ENCODE results near the gene GAL3ST3.
"Not testable (repeated sequence)": the region's sequence is repeated elsewhere in the genome, so short reads cannot be mapped to it uniquely, and the experiment has no call there.

Gene GAL3ST3, protein sequence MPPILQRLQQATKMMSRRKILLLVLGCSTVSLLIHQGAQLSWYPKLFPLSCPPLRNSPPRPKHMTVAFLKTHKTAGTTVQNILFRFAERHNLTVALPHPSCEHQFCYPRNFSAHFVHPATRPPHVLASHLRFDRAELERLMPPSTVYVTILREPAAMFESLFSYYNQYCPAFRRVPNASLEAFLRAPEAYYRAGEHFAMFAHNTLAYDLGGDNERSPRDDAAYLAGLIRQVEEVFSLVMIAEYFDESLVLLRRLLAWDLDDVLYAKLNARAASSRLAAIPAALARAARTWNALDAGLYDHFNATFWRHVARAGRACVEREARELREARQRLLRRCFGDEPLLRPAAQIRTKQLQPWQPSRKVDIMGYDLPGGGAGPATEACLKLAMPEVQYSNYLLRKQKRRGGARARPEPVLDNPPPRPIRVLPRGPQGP

DNA sequence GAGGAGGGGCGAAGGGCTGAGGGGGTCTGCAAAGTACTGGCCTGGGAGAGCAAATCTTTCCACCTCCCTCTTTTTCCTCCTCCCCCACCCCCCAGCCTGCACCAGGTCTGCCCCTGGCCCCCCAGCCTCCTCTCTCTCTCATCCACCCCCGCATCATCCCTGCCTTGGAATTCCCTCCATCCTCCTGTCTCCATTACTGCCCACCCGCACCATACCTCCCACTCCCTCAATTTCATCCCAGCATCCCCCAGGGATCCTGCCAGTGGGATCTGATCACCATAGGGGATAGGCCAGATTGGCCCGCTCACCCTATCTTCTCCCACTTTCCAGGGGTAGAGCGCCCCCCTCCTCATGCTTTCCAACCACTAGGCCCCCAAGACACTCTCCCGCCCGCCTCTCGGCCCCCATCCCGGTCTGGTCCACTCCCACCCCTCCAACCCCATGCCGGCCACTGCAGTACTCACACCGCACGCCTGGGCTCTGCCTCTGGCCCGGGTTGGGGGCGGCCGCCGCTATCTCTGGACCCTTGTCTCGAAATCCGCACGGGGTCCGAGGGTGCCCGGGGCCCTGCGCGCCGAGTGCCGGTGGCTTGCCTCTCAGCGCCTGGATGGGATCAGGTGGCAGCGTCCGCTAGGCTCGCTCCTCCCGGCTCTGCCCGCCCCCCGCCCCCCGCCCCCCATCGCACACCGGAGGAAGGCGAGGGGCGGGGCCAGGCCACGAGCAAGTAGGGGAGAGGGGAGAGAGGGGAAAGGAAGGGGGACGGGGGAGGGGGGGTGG is at the start of gene GAL3ST3:
Gene GAL3ST3 (minus strand): TSS at position 615 of the 777 bp plus-strand sequence. CDS start 3,746 bp downstream, outside the sequence.
- no peak for DNase-seq

DNA sequence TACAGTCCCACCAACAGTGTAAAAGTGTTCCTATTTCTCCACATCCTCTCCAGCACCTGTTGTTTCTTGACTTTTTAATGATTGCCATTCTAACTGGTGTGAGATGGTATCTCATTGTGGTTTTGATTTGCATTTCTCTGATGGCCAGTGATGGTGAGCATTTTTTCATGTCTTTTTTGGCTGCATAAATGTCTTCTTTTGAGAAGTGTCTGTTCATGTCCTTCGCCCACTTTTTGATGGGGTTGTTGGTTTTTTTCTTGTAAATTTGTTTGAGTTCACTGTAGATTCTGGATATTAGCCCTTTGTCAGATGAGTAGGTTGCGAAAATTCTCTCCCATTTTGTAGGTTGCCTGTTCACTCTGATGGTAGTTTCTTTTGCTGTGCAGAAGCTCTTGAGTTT is 43.2 kb upstream of the GAL3ST3 start:
- not testable (repeated sequence) for DNase-seq

DNA sequence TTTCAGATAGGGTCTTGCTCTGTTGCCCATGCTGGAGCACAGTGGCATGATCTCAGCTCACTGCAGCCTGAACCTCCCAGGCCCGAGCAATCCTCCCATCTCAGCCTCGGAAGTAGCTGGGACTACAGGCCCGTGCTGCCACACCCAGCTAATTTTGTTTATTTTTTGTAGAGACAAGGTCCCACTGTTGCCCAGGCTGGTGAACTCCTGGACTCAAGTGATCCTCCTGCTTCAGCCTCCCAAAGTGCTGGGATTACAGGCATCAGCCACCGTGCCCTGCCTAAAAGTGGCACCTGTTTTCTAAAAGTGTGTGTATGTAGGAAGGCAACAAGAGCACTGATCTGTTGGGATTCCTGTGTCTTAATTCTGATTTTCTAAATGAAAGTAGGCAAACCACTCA is 41.3 kb upstream of the GAL3ST3 start:
- DNase-seq, result no peak

DNA sequence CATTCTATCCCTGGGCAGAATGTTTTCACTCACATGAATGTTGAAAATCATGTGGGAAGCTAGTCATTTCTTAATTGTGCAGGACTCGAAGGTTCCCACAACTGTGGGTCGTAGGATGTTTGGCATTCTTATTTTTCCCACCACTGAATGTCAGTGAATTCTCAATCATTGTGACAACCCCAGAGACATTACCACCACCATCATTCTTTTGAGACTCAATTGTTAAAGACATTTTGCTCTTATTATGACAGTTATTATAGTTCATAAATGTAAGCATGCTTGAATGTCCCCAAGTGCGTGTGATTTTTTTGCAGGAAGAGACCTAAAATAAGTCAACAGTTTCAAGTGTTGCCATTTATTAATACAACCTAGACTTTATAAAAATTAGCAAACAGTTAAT is 40.1 kb upstream of the GAL3ST3 start:
- no peak for DNase-seq

DNA sequence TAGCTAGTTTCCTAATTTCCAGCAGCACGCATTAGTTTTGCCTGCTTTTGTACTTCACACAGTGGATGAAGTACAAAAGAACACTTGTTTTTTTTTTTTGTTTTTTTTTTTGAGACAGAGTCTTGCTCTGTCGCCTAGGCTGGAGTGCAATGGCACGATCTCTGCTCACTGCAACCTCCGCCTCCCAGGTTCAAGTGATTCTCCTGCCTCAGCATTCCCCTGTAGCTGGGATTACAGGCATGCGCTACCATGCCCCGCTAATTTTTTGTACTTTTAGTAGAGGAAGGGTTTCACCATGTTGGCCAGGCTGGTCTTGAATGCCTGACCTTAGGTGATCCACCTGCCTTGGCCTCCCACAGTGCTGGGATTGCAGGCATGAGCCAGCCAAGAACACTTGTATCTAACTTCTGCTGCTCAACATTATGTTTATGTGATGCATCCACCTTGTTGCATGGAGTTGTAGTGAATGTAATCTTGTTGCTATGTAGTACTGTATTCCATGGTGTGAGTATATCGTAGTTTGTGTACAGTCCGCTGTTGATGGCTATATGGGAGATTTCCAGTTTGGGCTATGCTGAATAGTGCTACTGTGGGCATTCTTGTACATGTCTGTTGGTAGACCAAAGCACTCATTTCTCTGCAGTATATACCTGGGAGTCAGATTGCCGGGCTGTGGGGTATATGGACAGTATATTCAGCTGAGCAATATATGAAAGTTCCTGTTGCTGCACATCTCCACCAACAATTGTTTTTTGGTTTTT is 38.4 kb upstream of the GAL3ST3 start:
- DNase-seq, result no peak

DNA sequence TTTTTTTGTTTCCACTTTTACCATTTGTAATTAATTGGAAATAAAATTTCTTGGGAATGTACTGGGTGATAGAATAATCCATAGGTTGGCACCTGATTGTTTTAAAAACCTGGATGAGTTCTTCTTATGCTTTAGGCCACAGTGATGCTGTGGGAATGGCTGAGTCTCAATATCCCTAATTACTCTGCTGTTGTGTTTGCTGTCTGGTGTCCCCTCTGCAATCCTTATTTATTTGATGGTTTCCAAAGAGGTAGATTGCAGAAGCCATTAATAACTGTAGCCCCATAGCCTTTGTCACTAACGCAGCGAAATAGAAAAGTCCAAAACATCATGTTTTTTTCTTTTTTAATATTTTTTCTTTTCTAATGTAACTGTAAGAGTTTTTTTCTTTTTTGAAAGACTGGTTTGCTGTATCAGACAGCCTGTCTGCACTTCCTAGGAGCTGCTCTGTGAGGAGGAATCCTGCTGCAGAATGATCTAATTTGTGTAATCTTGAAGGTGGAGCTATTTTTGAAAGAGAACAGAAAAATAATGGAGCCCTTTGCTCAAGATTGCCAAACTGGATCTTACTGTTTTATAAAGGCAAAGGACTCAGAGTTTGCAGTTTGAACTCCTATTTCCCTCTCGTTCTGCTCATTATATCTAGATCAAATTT is 36.0 kb upstream of the GAL3ST3 start:
- no peak for DNase-seq

DNA sequence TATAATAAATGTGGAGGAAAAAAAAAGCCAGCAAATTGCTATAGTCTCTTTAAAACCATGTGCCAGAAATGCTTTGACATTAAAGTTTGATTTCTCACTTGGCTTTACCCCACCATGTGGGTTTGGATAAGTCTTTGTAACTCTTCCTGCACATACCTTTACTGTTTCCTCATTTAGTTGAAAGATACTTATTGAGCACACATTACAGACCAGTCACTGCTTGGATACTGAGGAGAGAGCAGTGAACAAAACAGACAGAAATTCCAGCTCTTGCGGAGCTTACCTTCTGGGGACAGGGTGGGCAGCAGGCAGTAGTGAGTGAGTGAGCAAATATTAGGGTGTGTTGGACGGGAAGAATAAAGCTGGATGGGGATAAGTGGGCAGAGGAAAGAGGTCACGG is 34.8 kb upstream of the GAL3ST3 start:
- DNase-seq, result no peak

DNA sequence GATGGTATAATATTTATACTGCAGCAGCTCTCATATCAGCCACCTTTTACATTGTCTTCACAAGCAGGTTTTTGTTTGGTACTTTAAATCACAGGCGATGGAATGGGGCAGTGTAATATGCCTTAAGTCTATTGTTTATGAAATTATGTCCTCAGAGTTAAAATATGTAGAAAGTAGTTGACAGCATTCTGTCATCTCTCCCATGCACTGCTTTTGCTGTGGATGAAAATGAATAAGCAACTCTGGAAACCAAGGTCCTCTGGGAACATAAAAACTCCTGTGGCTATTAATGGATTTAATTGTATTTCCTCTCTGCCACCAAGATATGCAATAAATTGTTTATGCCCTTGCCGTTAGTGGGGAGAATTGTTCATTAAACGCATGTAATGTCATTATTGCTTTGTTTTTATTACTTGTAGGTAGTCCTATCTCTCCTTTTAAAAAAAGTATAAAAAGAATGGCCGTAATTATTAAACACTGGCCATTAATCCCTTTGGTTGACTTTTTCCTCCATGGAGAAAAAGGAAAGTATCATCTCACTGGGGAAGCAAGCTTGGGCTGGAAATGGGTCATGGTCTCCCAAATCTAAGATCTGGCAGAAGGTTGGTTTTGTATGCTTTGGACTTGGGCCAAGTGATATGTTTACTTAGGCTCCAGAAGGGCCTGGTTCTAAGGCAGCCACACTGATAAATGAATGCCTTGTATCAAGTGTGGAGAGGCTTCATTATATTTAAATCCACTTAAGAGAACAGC is 34.2 kb upstream of the GAL3ST3 start:
- peak; percentile 74 for DNase-seq

DNA sequence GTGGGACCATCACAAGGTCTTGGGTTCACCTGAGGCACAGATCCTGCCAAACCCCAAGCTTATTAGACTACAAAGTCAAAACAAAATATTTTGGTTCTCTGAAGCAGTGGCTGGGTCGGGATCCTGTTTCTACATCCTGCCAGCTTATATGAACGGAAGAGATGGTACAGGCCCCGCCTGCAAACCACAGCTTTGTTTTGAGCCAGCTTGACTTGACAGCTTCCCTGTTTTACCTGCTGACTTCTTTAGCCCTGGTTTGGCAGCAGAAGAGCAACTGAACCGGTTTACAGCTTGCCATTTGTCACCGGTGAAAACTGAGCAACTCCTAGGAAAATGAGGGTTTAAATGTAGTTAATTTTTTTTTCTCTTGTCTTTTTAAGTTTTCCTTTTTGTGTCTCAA is 32.5 kb upstream of the GAL3ST3 start:
- no peak for DNase-seq

DNA sequence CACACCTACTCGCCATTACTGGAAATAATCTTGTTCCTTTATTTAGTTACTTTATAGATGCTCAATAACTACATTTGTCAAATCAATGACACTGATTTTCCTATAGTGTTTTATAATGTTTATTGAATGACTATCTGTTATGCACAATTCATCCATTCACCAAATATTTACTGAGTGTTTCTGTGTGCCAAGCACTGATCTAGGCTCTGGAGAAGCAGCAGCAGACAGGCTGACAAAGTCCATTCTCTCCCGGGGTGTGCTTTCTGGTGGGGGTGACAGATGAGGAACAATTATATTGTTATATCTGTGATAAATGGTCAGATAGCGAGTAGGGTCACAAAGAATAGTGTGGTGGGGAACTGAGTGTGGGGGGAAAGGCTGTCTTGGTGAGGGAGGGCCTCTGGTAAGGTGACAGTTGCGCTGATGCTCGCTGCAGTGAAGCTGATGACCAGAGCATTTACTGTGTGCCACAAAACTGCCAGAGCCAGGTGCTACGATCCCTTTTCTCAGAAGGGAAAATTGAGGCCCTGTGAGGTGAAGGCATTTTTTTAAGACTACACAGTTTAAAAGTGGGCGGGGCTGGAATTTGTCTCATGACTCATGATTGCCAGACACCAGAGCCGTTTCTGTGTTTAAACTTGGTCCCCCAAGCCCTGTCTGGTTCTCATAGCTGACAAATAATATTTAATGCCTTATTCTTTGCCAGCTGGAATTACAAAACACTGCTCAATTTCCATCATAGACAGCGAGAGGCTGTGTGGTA is 31.3 kb upstream of the GAL3ST3 start:
- no peak for DNase-seq

DNA sequence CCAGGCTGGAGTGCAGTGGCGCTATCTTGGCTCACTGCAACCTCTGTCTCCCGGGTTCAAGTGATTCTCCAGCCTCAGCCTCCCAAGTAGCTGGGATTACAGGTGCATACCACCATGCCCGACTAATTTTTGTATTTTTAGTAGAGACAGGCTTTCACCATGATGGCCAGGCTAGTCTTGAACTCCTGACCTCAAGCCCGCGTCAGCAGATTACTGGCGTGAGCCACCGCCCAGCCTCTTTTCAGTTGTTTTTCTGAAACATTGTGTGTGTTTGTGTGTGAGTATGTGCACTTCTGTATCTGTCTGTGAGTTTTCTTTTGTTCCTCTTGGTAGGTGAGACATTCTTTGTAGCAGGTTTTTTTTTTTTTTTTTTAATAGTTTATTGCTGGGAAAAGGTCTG is 30.0 kb upstream of the GAL3ST3 start:
- DNase-seq, result not testable (repeated sequence)

DNA sequence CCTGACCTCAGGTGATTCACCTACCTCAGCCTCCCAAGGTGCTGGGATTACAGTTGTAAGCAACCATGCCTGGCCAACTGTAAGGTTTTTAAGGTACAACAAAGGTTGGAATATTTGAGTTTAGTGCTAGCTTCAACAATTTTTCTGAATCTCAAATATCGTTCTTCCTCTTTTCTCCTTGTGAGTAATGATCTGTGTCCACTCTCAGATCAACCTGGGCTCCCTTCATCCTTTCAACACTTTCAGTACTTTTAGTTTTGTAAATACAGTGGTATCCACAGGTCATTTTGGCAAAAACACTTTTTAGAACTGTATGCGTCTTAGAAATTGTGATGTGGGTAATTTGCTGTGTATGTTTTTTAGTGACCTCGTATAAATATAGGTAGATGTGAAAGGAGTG is 29.0 kb upstream of the GAL3ST3 start:
- DNase-seq, result no peak

DNA sequence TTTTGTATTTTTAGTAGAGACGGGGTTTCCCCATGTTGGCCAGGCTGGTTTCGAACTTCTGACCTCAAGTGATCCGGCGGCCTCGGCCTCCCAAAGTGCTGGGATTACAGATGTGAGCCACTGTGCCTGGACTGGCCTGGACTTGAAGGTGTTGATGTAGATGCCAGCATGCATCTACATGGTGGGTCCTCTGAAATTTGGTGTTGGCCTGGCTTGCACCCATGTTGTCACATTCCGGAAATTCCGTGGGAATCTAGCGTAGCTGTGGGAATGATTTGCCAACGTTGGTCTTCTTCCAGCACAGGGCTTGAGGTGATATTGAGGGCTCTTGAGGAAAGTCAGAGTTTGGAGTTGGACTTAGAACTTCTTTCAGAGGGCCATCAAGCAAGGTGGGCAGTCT is 27.6 kb upstream of the GAL3ST3 start:
- DNase-seq, result no peak

DNA sequence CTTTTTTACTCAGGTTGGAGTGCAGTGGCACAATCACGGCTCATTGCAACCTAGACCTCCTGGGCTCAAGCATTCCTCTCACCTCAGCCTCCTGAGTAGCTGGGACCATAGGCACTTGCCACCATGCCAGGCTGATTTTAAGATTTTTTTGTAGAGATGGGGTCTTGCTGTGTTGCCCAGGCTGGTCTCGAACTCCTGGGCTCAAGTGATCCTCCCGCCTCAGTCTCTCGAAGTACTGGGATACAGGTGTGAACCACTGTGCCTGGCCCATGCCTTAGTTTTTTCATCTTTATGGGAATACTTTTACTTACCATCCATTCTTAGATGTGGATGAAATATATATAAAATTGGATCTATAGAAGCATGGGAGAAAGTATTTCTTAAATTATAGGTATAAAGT is 26.3 kb upstream of the GAL3ST3 start:
- DNase-seq, result no peak

DNA sequence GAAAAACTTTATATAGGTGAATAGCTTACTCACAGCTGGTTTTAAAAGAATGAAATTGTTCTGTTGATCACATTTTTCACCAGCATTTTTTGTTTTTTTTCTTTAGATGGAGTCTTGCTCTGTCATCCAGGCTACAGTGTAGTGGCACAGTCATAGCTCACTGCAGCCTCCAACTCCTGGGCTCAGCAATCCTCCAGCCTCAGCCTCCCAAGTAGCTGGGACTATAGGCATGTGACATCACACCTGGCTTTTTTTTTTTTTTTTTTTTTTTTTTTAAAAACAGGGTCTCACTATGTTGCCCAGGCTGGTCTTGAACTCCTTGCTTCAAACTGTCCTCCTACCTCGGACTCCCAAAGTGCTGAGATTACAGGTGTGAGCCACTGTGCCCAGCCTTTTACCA is 24.7 kb upstream of the GAL3ST3 start:
- no peak for DNase-seq

DNA sequence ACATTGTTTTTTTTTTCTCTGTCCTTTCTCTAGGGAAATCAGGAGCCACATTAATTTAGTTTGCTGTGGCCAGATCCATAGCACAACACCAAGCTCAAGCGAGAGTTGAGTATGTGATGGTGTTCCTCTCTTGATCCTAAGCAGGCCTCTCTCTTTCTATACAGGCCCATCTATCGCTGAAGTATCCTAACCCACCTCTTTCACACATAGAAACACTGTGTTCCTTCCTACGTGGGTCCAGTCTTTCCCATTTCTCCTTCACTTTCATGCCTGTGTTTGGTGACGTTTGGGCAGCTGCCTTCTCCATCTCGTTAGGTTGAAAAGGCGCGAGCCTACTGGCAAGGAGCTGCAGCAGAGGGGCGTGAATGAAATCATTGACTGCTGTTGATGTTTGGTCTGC is 23.6 kb upstream of the GAL3ST3 start:
- no peak for DNase-seq

DNA sequence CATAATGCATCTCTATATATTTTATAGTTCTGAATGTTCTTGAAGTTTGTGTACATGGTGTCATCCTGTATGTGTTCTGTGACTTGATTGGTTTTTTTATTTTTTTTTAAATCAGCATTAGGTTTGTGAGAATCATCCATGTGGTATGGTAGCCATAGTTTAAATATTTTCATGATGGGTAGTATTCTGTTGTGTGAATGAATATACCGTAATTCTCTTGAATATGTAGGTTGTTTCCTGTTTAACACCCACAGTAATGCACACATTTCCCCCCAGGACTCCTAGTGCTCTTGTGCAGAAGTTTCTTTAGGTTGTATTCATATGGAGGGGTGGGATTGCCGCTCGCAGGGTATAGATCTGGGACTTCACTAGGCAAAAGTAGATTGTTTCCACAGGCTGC is 23.1 kb upstream of the GAL3ST3 start:
- no peak for DNase-seq

DNA sequence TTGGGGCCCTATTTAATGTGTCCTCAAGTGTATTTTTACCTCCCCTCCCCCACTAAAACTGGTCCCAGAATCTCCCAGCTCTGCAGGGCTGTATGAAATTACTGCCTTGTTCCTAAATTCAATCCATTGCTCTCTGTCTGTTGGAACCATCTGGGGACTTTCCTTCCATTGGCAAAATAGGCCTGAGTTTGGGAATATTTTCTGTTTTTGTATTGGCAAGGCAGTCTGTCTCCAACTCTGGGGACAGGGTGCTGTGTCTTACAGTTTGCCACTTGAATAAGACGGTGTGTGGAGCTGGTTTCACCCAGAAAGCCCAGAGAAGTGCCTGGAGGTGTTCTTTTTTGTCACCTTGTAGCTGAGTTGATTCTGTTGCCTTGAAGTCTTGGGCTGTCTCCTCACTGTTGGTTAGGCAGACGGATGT is 22.4 kb upstream of the GAL3ST3 start:
- no peak for DNase-seq

DNA sequence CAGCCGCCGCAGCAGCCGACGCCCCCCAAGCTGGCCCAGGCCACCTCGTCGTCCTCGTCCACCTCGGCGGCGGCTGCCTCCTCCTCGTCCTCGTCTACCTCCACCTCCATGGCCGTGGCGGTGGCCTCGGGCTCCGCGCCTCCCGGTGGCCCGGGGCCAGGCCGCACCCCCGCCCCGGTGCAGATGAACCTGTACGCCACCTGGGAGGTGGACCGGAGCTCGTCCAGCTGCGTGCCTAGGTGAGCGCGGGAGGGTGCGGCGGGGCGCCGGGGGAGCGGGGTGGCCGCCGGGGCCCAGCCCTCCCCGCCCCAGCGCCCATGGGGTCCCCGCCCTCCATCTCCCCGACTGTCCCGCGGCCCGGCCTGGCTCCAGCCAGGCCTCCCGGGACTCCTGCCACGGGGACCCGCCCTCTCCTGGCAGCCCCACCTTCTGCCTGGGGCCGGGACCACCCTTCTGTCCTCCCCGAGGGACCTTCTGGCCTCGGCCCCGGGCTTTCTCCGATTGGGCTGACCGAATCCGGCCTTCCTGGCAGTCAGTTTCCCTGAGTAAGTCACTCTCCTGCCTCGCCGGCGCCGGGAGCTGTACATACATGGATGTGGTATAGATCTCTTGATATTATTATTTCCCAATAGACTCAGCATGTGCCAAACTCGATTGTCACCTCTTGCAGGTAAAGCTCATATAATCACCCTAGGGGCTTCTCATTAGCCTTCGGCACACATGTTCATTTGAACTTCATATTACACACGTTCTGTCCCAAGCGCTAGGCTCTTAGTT is 21.8 kb upstream of the GAL3ST3 start:
- DNase-seq, result no peak

Measured in NCI-H1092 (cell line).